ENCODE results near the gene TXNRD2. TPM values are rescaled to one million over a fixed set of nuclear protein-coding genes. Genes with fewer than 3 reads are reported as not detected.

TXNRD2 gene
- total RNA-seq, 1 experiment from 2014 or later: 33.7 TPM

DNA sequence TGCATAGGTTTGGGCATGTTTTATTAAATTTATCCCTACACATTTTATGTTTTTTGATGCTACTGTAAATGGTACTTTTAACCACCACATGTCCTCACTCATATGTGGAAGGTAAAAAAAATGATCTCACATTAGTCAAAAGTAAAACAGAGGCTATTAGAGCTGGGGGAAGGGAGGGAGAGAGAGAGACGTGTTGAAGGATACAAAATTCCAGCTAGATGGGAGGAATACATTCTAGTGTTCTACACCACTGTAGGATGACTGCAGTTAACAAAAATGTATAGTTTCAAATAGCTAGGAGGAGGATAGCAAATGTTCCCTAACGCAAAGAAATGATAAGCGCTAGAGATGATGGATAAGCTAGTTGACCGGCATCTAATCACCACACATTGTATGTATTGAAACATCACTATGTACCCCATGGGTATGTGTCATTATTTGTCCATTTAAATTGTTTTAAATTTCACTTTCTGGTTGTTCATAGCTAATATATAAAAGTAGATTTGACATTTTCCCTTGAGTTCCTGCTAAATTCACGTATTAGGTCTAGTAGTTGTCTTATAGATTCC is 77.0 kb downstream of the TXNRD2 start:
- BruUV-seq (replicated peaks): no TSS peak
- no peak for TF ChIP-seq CTCF (IDR thresholded peaks at IDR 0.05; ENCODE audit: unreplicated experiment)
- Mint-ChIP-seq H3K27me3 (ENCODE audit: unreplicated experiment) (no peaks in the 10 kb centered on the region), H3K4me1 (ENCODE audit: low read depth, unreplicated experiment) (no peaks in the 10 kb centered on the region), H3K4me3 (ENCODE audit: low read depth, unreplicated experiment) (no peak overlapping the region), H3K36me3 (ENCODE audit: insufficient read depth, unreplicated experiment) (no peaks in the 10 kb centered on the region), H3K9me3 (ENCODE audit: low read depth, unreplicated experiment) (no peaks in the 10 kb centered on the region), H3K27ac (ENCODE audit: unreplicated experiment) (no peak overlapping the region)
- CTCF ChIA-PET: no interaction called here
- intact Hi-C loops (cut with micrococcal nuclease; ENCODE audit: unreplicated experiment): no loop called here
- no peak for DNase-seq

- BruUV-seq (replicated peaks): no TSS peak
- TF ChIP-seq CTCF (IDR thresholded peaks at IDR 0.05; ENCODE audit: unreplicated experiment): no peak
- no peaks in the 10 kb centered on the region for H3K9me3 Mint-ChIP-seq (ENCODE audit: low read depth, unreplicated experiment)
- H3K4me1 Mint-ChIP-seq (ENCODE audit: low read depth, unreplicated experiment): no peaks in the 10 kb centered on the region
- no peak overlapping the region for H3K4me3 Mint-ChIP-seq (ENCODE audit: low read depth, unreplicated experiment)
- H3K36me3 Mint-ChIP-seq (ENCODE audit: insufficient read depth, unreplicated experiment): no peaks in the 10 kb centered on the region
- DNase-seq: no peak
- no peak overlapping the region for H3K27ac Mint-ChIP-seq (ENCODE audit: unreplicated experiment)
- H3K27me3 Mint-ChIP-seq (ENCODE audit: unreplicated experiment): no peaks in the 10 kb centered on the region
- CTCF ChIA-PET: no interaction called here
- intact Hi-C loops (cut with micrococcal nuclease; ENCODE audit: unreplicated experiment): no loop called here
Observed at GRCh38 chr22:19863571-19863970, 78.0 kb downstream of the TXNRD2 start.

DNA sequence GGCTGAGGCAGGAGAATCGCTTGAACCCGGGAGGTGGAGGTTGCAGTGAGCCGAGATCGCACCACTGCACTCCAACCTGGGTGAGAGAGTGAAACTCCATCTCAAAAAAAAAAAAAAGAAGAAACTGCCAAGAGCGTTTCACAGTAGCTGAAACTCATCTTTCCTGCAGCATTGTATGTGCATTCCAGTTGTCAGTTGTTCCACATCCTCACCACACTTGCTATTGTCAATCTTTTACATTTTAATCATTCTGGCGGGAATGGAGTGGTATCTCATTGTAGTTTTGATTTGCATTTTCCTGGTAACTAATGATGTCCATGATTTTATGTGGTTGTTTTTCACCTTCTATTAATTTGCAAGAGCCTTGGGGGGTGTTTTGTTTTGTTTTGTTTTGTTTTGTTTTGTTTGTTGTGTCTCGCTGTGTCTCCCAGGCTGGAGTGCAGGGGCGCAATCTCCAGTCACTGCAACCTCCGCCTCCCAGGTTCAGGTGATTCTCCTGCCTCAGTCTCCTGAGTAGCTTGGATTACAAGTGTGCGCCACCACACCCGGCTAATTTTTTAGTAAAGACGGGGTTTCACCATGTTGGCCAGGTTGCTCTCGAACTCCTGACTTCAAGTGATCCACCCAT is 78.9 kb downstream of the TXNRD2 start:
- Mint-ChIP-seq H3K36me3 (ENCODE audit: insufficient read depth, unreplicated experiment) (no peaks in the 10 kb centered on the region), H3K27ac (ENCODE audit: unreplicated experiment) (no peak overlapping the region), H3K27me3 (ENCODE audit: unreplicated experiment) (no peaks in the 10 kb centered on the region), H3K4me1 (ENCODE audit: low read depth, unreplicated experiment) (no peaks in the 10 kb centered on the region), H3K4me3 (ENCODE audit: low read depth, unreplicated experiment) (no peak overlapping the region), H3K9me3 (ENCODE audit: low read depth, unreplicated experiment) (no peaks in the 10 kb centered on the region)
- no peak for TF ChIP-seq CTCF (IDR thresholded peaks at IDR 0.05; ENCODE audit: unreplicated experiment)
- intact Hi-C loops (cut with micrococcal nuclease; ENCODE audit: unreplicated experiment): no loop called here
- no peak for DNase-seq
- CTCF ChIA-PET: interaction anchor here (0.6 kb wide), 1 partner anchor 562 kb away, joined by 4 read pairs; no protein-coding TSS in a partner anchor
- BruUV-seq (replicated peaks): no TSS peak

GRCh38 chr22:19859861-19860510 is 81.6 kb downstream of the TXNRD2 start:
- TF ChIP-seq CTCF (IDR thresholded peaks at IDR 0.05; ENCODE audit: unreplicated experiment): no peak
- intact Hi-C loops (cut with micrococcal nuclease; ENCODE audit: unreplicated experiment): no loop called here
- Mint-ChIP-seq H3K4me1 (ENCODE audit: low read depth, unreplicated experiment) (peaks cover 6% of the 10 kb centered on the region), H3K27ac (ENCODE audit: unreplicated experiment) (no peak overlapping the region), H3K4me3 (ENCODE audit: low read depth, unreplicated experiment) (no peak overlapping the region), H3K36me3 (ENCODE audit: insufficient read depth, unreplicated experiment) (peaks cover 13% of the 10 kb centered on the region), H3K9me3 (ENCODE audit: low read depth, unreplicated experiment) (no peaks in the 10 kb centered on the region), H3K27me3 (ENCODE audit: unreplicated experiment) (no peaks in the 10 kb centered on the region)
- no TSS peak for BruUV-seq (replicated peaks)
- DNase-seq: no peak
- CTCF ChIA-PET: no interaction called here
